HepG2 (cell line): ENCODE measurements around the gene ZC3H15. TPM values are rescaled to one million over a fixed set of nuclear protein-coding genes. Genes with fewer than 3 reads are reported as not detected.

Experiments used
- CBFB ChIP-seq: sonication (generic); formaldehyde crosslinking; IDR thresholded peaks from 2 replicates; pipeline ENCODE4 v1.4.0; 2020; ENCODE audit warnings: missing genetic modification reagents
- CEBPG ChIP-seq: IDR thresholded peaks from 2 replicates; pipeline ENCODE4 v1.6.1; 2016
- GATA4 ChIP-seq: sonication (generic); IDR thresholded peaks from 2 replicates; pipeline ENCODE4 v1.6.1; 2016; ENCODE audit warnings: antibody characterized with exemption, low read depth, borderline replicate concordance
- NCOA1 ChIP-seq: sonication (generic); formaldehyde crosslinking; IDR thresholded peaks from 2 replicates; pipeline ENCODE4 v1.9.0; 2021; ENCODE audit warnings: missing genetic modification reagents
- STAG1 ChIP-seq: sonication (generic); formaldehyde crosslinking; IDR thresholded peaks from 2 replicates; pipeline ENCODE4 v1.4.0; 2020; ENCODE audit warnings: missing genetic modification reagents
- TBX3 ChIP-seq: fragments of 450-650 bp; IDR thresholded peaks from 2 replicates; pipeline ENCODE4 v1.6.1; 2017; ENCODE audit warnings: antibody characterized with exemption, mild to moderate bottlenecking, inconsistent platforms, borderline replicate concordance
- TSC22D2 ChIP-seq: sonication (generic); formaldehyde crosslinking; IDR thresholded peaks from 2 replicates; pipeline ENCODE4 v1.5.1; 2020; ENCODE audit warnings: missing genetic modification reagents, mild to moderate bottlenecking, borderline replicate concordance
- WIZ ChIP-seq: sonication (generic); formaldehyde crosslinking; IDR thresholded peaks from 2 replicates; pipeline ENCODE4 v1.5.1; 2020; ENCODE audit warnings: mild to moderate bottlenecking, missing genetic modification reagents
- ZC3H13 ChIP-seq: sonication (generic); formaldehyde crosslinking; IDR thresholded peaks from 2 replicates; pipeline ENCODE4 v1.8.1; 2023; ENCODE audit warnings: mild to moderate bottlenecking, missing genetic modification reagents, moderate library complexity
- ZFP62 ChIP-seq: sonication (generic); formaldehyde crosslinking; IDR thresholded peaks from 2 replicates; pipeline ENCODE4 v1.4.0; 2020; ENCODE audit warnings: missing genetic modification reagents
- ZNF232 ChIP-seq: sonication (generic); formaldehyde crosslinking; IDR thresholded peaks from 2 replicates; pipeline ENCODE4 v1.4.0; 2020; ENCODE audit warnings: missing genetic modification reagents, borderline replicate concordance
- ZNF24 ChIP-seq: fragments of 450-650 bp; IDR thresholded peaks from 2 replicates; pipeline ENCODE4 v1.6.1; 2017; ENCODE audit warnings: antibody characterized with exemption, mild to moderate bottlenecking
- ZNF292 ChIP-seq: sonication (generic); formaldehyde crosslinking; IDR thresholded peaks from 2 replicates; pipeline ENCODE4 v1.8.1; 2022; ENCODE audit warnings: mild to moderate bottlenecking, low read depth, missing genetic modification reagents, borderline replicate concordance
- ZNF337 ChIP-seq: sonication (generic); formaldehyde crosslinking; IDR thresholded peaks from 2 replicates; pipeline ENCODE4 v1.5.1; 2020; ENCODE audit warnings: missing genetic modification reagents, low read depth, mild to moderate bottlenecking, borderline replicate concordance
- ZNF34 ChIP-seq: sonication (generic); formaldehyde crosslinking; IDR thresholded peaks from 2 replicates; pipeline ENCODE4 v1.4.0; 2020; ENCODE audit warnings: mild to moderate bottlenecking, missing genetic modification reagents, borderline replicate concordance
- ZNF451 ChIP-seq: sonication (generic); formaldehyde crosslinking; IDR thresholded peaks from 2 replicates; pipeline ENCODE4 v1.5.0; 2020; ENCODE audit warnings: mild to moderate bottlenecking, missing genetic modification reagents
- ZNF660 ChIP-seq: sonication (generic); formaldehyde crosslinking; IDR thresholded peaks from 2 replicates; pipeline ENCODE4 v1.5.1; 2020; ENCODE audit warnings: mild to moderate bottlenecking, low read depth, missing genetic modification reagents, borderline replicate concordance
- ZNF670 ChIP-seq: sonication (generic); formaldehyde crosslinking; IDR thresholded peaks from 2 replicates; pipeline ENCODE4 v1.8.0; 2022; ENCODE audit warnings: mild to moderate bottlenecking, missing genetic modification reagents, borderline replicate concordance
- ZNF792 ChIP-seq: IDR thresholded peaks from 2 replicates; pipeline ENCODE4 v1.6.1; 2016
- polyA plus RNA-seq, 8 experiments: library from polyadenylated mRNA; depleted of rRNA in 3 of 8; stranded (reverse) in 7 of 8; unstranded in 1 of 8; fragments of >200 nt; fragmentation: Illumina TruSeq in 4 of 8; extraction: Trizol in 4 of 8; gene quantifications; 2 replicates each; pipeline versions ENCODE4 v1.2.1 to v1.2.3, GENCODE V29; 2011 to 2016; ENCODE audit warnings: low read depth in 4 of 8, missing spikeins in 1 of 8, mixed read lengths in 1 of 8; ENCODE audit not compliant: insufficient read depth in 1 of 8
- total RNA-seq, 5 experiments: library from RNA; depleted of rRNA; stranded (reverse); fragments of >200 nt; fragmentation: Illumina TruSeq; extraction: Trizol; gene quantifications; 2 replicates each; pipeline ENCODE4 v1.2.3, GENCODE V29; 2016; ENCODE audit warnings: low read depth in 1 of 5
- TF ChIP-seq, protein P1 (sequence below): sonication (generic); formaldehyde crosslinking; IDR thresholded peaks from 2 replicates; pipeline ENCODE4; 2020; ENCODE audit warnings: missing genetic modification reagents, mild to moderate bottlenecking, borderline replicate concordance
- TF ChIP-seq, protein P2 (sequence below): IDR thresholded peaks from 2 replicates; pipeline ENCODE4 v1.6.1; 2016; ENCODE audit warnings: low read depth, control low read depth
- TF ChIP-seq, protein P3 (sequence below): sonication (generic); formaldehyde crosslinking; IDR thresholded peaks from 2 replicates; pipeline ENCODE4 v1.4.0; 2020; ENCODE audit warnings: missing genetic modification reagents
- TF ChIP-seq, protein P4 (sequence below): sonication (generic); formaldehyde crosslinking; IDR thresholded peaks from 2 replicates; pipeline ENCODE4 v1.4.0; 2020; ENCODE audit warnings: missing genetic modification reagents

ZC3H15 gene
- total and polyA plus RNA-seq, 2 of the 13 experiments (the other 11 are each of a cell fraction or from before 2014, with no cell fraction given): 84.6 to 168 TPM

DNA sequence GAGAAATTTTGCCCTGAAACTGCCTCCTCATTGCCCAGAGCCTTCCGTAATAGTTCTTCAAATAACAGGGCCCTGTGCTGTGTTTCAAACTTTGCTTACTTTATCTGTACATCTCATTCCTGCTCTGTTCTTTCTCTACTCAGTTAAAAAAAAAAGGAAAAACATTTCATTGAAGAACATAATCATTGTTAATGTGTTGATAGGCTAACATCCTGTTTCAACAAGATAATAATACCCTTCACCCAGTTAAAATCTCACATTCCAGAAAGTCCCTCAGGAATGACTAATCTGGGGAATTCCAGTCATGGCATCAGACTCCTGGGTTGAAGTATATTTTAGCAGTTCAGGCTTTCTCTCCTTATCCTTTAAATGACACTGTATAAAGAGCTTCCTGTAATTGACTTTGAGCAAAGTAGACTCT lies 58.2 kb downstream of the ZC3H15 start (continued):
- TF ChIP-seq ZNF232 (CRISPR knock-in tag): no peak
- TF ChIP-seq, protein P1, sequence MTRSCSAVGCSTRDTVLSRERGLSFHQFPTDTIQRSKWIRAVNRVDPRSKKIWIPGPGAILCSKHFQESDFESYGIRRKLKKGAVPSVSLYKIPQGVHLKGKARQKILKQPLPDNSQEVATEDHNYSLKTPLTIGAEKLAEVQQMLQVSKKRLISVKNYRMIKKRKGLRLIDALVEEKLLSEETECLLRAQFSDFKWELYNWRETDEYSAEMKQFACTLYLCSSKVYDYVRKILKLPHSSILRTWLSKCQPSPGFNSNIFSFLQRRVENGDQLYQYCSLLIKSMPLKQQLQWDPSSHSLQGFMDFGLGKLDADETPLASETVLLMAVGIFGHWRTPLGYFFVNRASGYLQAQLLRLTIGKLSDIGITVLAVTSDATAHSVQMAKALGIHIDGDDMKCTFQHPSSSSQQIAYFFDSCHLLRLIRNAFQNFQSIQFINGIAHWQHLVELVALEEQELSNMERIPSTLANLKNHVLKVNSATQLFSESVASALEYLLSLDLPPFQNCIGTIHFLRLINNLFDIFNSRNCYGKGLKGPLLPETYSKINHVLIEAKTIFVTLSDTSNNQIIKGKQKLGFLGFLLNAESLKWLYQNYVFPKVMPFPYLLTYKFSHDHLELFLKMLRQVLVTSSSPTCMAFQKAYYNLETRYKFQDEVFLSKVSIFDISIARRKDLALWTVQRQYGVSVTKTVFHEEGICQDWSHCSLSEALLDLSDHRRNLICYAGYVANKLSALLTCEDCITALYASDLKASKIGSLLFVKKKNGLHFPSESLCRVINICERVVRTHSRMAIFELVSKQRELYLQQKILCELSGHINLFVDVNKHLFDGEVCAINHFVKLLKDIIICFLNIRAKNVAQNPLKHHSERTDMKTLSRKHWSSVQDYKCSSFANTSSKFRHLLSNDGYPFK (CRISPR knock-in tag): no peak
- peak; percentile 49; the same call in 1 of the 2 replicates for TF ChIP-seq GATA4
- TF ChIP-seq TSC22D2 (CRISPR knock-in tag): no peak
- TF ChIP-seq ZNF792 (CRISPR knock-in tag): no peak
- TF ChIP-seq ZFP62: no peak
- TF ChIP-seq, protein P2, sequence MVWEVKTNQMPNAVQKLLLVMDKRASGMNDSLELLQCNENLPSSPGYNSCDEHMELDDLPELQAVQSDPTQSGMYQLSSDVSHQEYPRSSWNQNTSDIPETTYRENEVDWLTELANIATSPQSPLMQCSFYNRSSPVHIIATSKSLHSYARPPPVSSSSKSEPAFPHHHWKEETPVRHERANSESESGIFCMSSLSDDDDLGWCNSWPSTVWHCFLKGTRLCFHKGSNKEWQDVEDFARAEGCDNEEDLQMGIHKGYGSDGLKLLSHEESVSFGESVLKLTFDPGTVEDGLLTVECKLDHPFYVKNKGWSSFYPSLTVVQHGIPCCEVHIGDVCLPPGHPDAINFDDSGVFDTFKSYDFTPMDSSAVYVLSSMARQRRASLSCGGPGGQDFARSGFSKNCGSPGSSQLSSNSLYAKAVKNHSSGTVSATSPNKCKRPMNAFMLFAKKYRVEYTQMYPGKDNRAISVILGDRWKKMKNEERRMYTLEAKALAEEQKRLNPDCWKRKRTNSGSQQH (CRISPR knock-in tag): no peak
- TF ChIP-seq, protein P3, sequence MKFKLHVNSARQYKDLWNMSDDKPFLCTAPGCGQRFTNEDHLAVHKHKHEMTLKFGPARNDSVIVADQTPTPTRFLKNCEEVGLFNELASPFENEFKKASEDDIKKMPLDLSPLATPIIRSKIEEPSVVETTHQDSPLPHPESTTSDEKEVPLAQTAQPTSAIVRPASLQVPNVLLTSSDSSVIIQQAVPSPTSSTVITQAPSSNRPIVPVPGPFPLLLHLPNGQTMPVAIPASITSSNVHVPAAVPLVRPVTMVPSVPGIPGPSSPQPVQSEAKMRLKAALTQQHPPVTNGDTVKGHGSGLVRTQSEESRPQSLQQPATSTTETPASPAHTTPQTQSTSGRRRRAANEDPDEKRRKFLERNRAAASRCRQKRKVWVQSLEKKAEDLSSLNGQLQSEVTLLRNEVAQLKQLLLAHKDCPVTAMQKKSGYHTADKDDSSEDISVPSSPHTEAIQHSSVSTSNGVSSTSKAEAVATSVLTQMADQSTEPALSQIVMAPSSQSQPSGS: no peak
- TF ChIP-seq ZNF292: no peak
- TF ChIP-seq, protein P4, sequence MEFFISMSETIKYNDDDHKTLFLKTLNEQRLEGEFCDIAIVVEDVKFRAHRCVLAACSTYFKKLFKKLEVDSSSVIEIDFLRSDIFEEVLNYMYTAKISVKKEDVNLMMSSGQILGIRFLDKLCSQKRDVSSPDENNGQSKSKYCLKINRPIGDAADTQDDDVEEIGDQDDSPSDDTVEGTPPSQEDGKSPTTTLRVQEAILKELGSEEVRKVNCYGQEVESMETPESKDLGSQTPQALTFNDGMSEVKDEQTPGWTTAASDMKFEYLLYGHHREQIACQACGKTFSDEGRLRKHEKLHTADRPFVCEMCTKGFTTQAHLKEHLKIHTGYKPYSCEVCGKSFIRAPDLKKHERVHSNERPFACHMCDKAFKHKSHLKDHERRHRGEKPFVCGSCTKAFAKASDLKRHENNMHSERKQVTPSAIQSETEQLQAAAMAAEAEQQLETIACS: no peak
- TF ChIP-seq CEBPG: peak; percentile 20; the same call in 1 of the 2 replicates
- TF ChIP-seq NCOA1 (CRISPR knock-in tag): no peak
- no peak for TF ChIP-seq CBFB
- TF ChIP-seq ZNF451: no peak
- TF ChIP-seq ZC3H13 (CRISPR knock-in tag): no peak
- peak; percentile 55; the same call in 1 of the 2 replicates for TF ChIP-seq ZNF670
- TF ChIP-seq STAG1 (CRISPR knock-in tag): no peak
- no peak for TF ChIP-seq ZNF660 (CRISPR knock-in tag)
- 0 out of 2 replicates have a peak, but pooled peaks have one; percentile 12 for TF ChIP-seq ZNF24
- peak; percentile 36; the same call in 1 of the 2 replicates for TF ChIP-seq TBX3
- no peak for TF ChIP-seq ZNF34 (CRISPR knock-in tag)
- no peak for TF ChIP-seq ZNF337 (CRISPR knock-in tag)
- TF ChIP-seq WIZ (CRISPR knock-in tag): no peak
